WERI-Rb-1 (cell line): ENCODE results near the gene NUTM2F.

Experiments used
- DNase-seq: peaks from one replicate; pipeline ENCODE4 v3.0.0-alpha.2; 2020
- H3K27ac ChIP-seq: fragments of 250-450 bp; sonication (Bioruptor Pico); 2 replicates; pipeline ENCODE4 v1.5.1; 2020; ENCODE audit warnings: mild to moderate bottlenecking, moderate library complexity
- H3K27me3 ChIP-seq: fragments of 250-450 bp; sonication (Bioruptor Pico); 2 replicates; pipeline ENCODE4 v1.5.1; 2021; ENCODE audit warnings: mild to moderate bottlenecking, low read depth, moderate library complexity; ENCODE audit not compliant: insufficient read depth, severe bottlenecking
- H3K36me3 ChIP-seq: fragments of 250-450 bp; sonication (Bioruptor Pico); 2 replicates; pipeline ENCODE4 v1.5.1; 2020; ENCODE audit warnings: mild to moderate bottlenecking, moderate library complexity
- H3K4me3 ChIP-seq: 2 replicates; pipeline ENCODE4 v1.5.1; 2011; ENCODE audit warnings: low read depth, mild to moderate bottlenecking, control low read depth, low read length
- H3K9me3 ChIP-seq: fragments of 250-450 bp; sonication (Bioruptor Pico); 2 replicates; pipeline ENCODE4 v1.5.1; 2021; ENCODE audit warnings: mild to moderate bottlenecking, moderate library complexity; ENCODE audit not compliant: severe bottlenecking
- TF ChIP-seq, protein P1 (sequence below): IDR thresholded peaks from 2 replicates; pipeline ENCODE4 v1.5.1; 2011; ENCODE audit warnings: low read depth, mild to moderate bottlenecking, control low read depth, inconsistent platforms, low read length

NUTM2F gene

DNA sequence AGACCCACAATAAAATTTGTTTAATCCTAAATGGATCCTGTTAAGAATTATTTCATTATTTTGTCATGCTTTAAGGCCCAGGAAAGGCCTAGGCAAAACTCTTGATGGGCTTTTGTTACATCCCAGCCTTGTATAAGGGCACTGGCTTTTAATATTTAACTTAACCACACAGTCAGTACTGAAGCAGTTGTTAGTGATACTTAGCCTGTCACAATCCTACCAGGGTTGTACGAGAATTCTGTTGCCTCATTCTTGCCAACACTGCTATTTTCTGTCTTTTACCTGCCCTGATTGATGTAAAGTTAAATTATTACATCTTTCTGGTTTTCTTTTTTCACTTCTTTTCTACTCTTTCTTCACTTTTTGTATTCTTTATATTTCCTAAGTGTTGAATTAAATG lies 58.4 kb downstream of the NUTM2F start:
- TF ChIP-seq, protein P1, sequence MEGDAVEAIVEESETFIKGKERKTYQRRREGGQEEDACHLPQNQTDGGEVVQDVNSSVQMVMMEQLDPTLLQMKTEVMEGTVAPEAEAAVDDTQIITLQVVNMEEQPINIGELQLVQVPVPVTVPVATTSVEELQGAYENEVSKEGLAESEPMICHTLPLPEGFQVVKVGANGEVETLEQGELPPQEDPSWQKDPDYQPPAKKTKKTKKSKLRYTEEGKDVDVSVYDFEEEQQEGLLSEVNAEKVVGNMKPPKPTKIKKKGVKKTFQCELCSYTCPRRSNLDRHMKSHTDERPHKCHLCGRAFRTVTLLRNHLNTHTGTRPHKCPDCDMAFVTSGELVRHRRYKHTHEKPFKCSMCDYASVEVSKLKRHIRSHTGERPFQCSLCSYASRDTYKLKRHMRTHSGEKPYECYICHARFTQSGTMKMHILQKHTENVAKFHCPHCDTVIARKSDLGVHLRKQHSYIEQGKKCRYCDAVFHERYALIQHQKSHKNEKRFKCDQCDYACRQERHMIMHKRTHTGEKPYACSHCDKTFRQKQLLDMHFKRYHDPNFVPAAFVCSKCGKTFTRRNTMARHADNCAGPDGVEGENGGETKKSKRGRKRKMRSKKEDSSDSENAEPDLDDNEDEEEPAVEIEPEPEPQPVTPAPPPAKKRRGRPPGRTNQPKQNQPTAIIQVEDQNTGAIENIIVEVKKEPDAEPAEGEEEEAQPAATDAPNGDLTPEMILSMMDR: no peak
- DNase-seq: no peak
- Histone ChIP-seq H3K27me3 (no peaks in the 10 kb centered on the region), H3K9me3 (peaks cover 7% of the 10 kb centered on the region), H3K36me3 (no peaks in the 10 kb centered on the region), H3K4me3 (no peak overlapping the region), H3K27ac (no peak overlapping the region)

DNA sequence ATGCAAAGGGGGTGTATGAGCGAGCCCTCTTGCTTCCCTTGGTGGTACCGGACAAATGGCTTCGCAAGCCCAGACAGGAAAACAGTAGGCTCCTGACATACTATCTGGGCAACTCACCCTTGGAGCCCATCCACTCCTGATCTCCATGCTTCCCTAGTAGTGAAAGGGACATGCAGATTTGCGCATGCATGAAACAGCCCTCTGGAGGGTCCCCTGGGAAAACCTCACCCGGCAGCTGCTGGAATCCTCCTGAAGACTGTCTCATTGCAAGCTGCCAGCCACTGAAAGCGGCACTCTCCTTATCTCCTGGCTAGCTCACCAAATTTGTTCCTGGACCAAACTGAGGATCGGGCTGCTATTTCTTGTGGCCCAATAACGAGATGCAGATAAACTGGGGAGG lies 59.2 kb downstream of the NUTM2F start:
- Histone ChIP-seq H3K27ac (no peak overlapping the region), H3K36me3 (no peaks in the 10 kb centered on the region; the same call in 1 of the 2 replicates), H3K4me3 (no peak overlapping the region), H3K27me3 (no peaks in the 10 kb centered on the region), H3K9me3 (peaks cover 7% of the 10 kb centered on the region)
- no peak for DNase-seq
- TF ChIP-seq, protein P1: no peak
